Hepatocyte (in vitro differentiated cells): ENCODE measurements around the gene ETV6. TPM values are rescaled to one million over a fixed set of nuclear protein-coding genes. Genes with fewer than 3 reads are reported as not detected.
A peak's percentile ranks its signal among the peaks of the same experiment; 100 is the strongest.

ENCODE experiments used
- DNase-seq: peaks from one replicate; pipeline ENCODE4 v3.0.0-alpha.2; 2016; ENCODE audit warnings: low spot score
- H2AFZ ChIP-seq: fragments of 200-600 bp; sonication (generic); 2 replicates; pipeline ENCODE4 v1.6.0; 2016; ENCODE audit warnings: antibody characterized with exemption, mild to moderate bottlenecking
- H3K27ac ChIP-seq: fragments of 200-600 bp; sonication (generic); 2 replicates; pipeline ENCODE4 v1.5.1; 2016; ENCODE audit warnings: mild to moderate bottlenecking
- H3K27me3 ChIP-seq: fragments of 200-600 bp; sonication (generic); 2 replicates; pipeline ENCODE4 v1.6.1; 2016
- H3K36me3 ChIP-seq: fragments of 200-600 bp; sonication (generic); replicated peaks from 2 replicates; pipeline ENCODE4 v1.5.1; 2016; ENCODE audit warnings: low read depth; ENCODE audit not compliant: insufficient read depth
- H3K4me1 ChIP-seq: fragments of 200-600 bp; sonication (generic); 2 replicates; pipeline ENCODE4 v1.5.1; 2016; ENCODE audit warnings: mild to moderate bottlenecking, moderate library complexity; ENCODE audit not compliant: insufficient read depth
- H3K4me2 ChIP-seq: fragments of 200-600 bp; sonication (generic); 2 replicates; pipeline ENCODE4 v1.6.0; 2016
- H3K4me3 ChIP-seq: fragments of 200-600 bp; sonication (generic); 2 replicates; pipeline ENCODE4 v1.5.1; 2016; ENCODE audit warnings: mild to moderate bottlenecking
- H3K79me2 ChIP-seq: fragments of 200-600 bp; sonication (generic); 2 replicates; pipeline ENCODE4 v1.6.0; 2017; ENCODE audit warnings: mild to moderate bottlenecking
- H3K9me2 ChIP-seq: fragments of 200-600 bp; sonication (generic); replicated peaks from 2 replicates; pipeline ENCODE4 v1.6.0; 2017; ENCODE audit warnings: mild to moderate bottlenecking; ENCODE audit not compliant: insufficient read depth
- H3K9me3 ChIP-seq: fragments of 200-600 bp; sonication (generic); 2 replicates; pipeline ENCODE4 v1.5.1; 2016; ENCODE audit warnings: low read depth, mild to moderate bottlenecking
- H4K20me1 ChIP-seq: fragments of 200-600 bp; sonication (generic); 2 replicates; pipeline ENCODE4 v1.6.0; 2016; ENCODE audit warnings: mild to moderate bottlenecking; ENCODE audit not compliant: insufficient read depth, poor library complexity, severe bottlenecking
- CTCF ChIP-seq: fragments of 200-600 bp; sonication (generic); IDR thresholded peaks from 2 replicates; pipeline ENCODE4 v1.5.1; 2016; ENCODE audit warnings: antibody characterized with exemption, mild to moderate bottlenecking; ENCODE audit not compliant: poor library complexity
- EZH2 ChIP-seq: fragments of 200-600 bp; sonication (generic); IDR thresholded peaks from 2 replicates; pipeline ENCODE4 v1.6.1; 2016; ENCODE audit warnings: antibody characterized with exemption, mild to moderate bottlenecking, borderline replicate concordance
- EZH2phosphoT487 ChIP-seq: fragments of 200-600 bp; sonication (generic); IDR thresholded peaks from one replicate; pipeline ENCODE4 v1.6.1; 2018; ENCODE audit warnings: antibody characterized with exemption, mild to moderate bottlenecking, low read depth, moderate library complexity; ENCODE audit not compliant: unreplicated experiment, severe bottlenecking
- WGBS: methylation state at CpG from one replicate; pipeline ENCODE4 v1.1.6; 2016; ENCODE audit warnings: low lambda C conversion rate; ENCODE audit errors: missing lambda C conversion rate; 5-methylcytosine and 5-hydroxymethylcytosine counted together
- polyA plus RNA-seq: library from polyadenylated mRNA; unstranded; fragments of >200 nt; fragmentation: Nextera tagmentation; extraction: Ambion mirVana; gene quantifications from 2 replicates; pipeline ENCODE4 v1.2.1, GENCODE V29; 2016
- total RNA-seq: library from RNA; depleted of rRNA; stranded (reverse); fragments of >200 nt; gene quantifications from 2 replicates; pipeline ENCODE4 v1.2.3, GENCODE V29; 2014

Gene ETV6
- total and polyA plus RNA-seq, 2 experiments from 2014 or later, result 8.0 to 9.7 TPM

- Histone ChIP-seq H3K4me2 (no peak overlapping the region), H3K79me2 (peaks cover 77% of the 10 kb centered on the region)
Observed at GRCh38 chr12:11704089-11704488, 54.6 kb downstream of the ETV6 start.

GRCh38 chr12:11705010-11705409, 55.5 kb downstream of the ETV6 start:
- Histone ChIP-seq H3K4me3 (no peak overlapping the region), H3K79me2 (peaks cover 77% of the 10 kb centered on the region), H3K9me2 (no peaks in the 10 kb centered on the region), H3K36me3 (no peaks in the 10 kb centered on the region), H3K27me3 (no peaks in the 10 kb centered on the region), H3K27ac (peak overlapping the region; percentile 83), H3K4me1 (peaks cover 38% of the 10 kb centered on the region), H3K9me3 (no peaks in the 10 kb centered on the region), H3K4me2 (no peak overlapping the region), H2AFZ (no peak overlapping the region), H4K20me1 (no peaks in the 10 kb centered on the region)
- peak; percentile 34 for DNase-seq
- TF ChIP-seq CTCF (no peak), EZH2 (no peak), EZH2phosphoT487 (no peak)
- WGBS, result 68% methylated on average over 7 of the region's 7 CpGs

More at GRCh38 chr12:11704089-11704488, 54.6 kb downstream of the ETV6 start:
- no peak for TF ChIP-seq CTCF
- TF ChIP-seq EZH2phosphoT487, result no peak
- no peak for TF ChIP-seq EZH2
- WGBS, result 97% methylated on average over 8 of the region's 8 CpGs
- Histone ChIP-seq H4K20me1 (no peaks in the 10 kb centered on the region), H3K9me2 (no peaks in the 10 kb centered on the region), H3K4me1 (peaks cover 38% of the 10 kb centered on the region), H3K27ac (no peak overlapping the region), H3K4me3 (no peak overlapping the region), H3K36me3 (no peaks in the 10 kb centered on the region), H3K27me3 (no peaks in the 10 kb centered on the region), H3K9me3 (no peaks in the 10 kb centered on the region), H2AFZ (no peak overlapping the region)
- DNase-seq, result no peak

- no peaks in the 10 kb centered on the region for H3K9me2 ChIP-seq
- no peak for TF ChIP-seq EZH2
- TF ChIP-seq CTCF, result no peak
- no peak for TF ChIP-seq EZH2phosphoT487
- WGBS, result 35% methylated on average over 10 of the region's 10 CpGs
- peak; percentile 44 for DNase-seq
- H2AFZ ChIP-seq, result no peak overlapping the region
- peaks cover 79% of the 10 kb centered on the region for H3K79me2 ChIP-seq
- peaks cover 38% of the 10 kb centered on the region for H3K4me1 ChIP-seq
- H3K36me3 ChIP-seq, result no peaks in the 10 kb centered on the region
- no peaks in the 10 kb centered on the region for H3K9me3 ChIP-seq
- no peak overlapping the region for H3K4me3 ChIP-seq
- peak overlapping the region; percentile 58 for H3K4me2 ChIP-seq
- H3K27me3 ChIP-seq, result no peaks in the 10 kb centered on the region
- H4K20me1 ChIP-seq, result no peaks in the 10 kb centered on the region
- H3K27ac ChIP-seq, result peak overlapping the region; percentile 83
Observed at GRCh38 chr12:11706509-11707379, 57.3 kb downstream of the ETV6 start.
